ENCODE results near the gene KLHL29. TPM values are rescaled to one million over a fixed set of nuclear protein-coding genes. Genes with fewer than 3 reads are reported as not detected.

Gene KLHL29
- total RNA-seq, 1 experiment from 2014 or later, result 43.1 TPM

GRCh38 chr2:23611839-23612238 lies 226.9 kb downstream of the KLHL29 start:
- Mint-ChIP-seq H3K36me3 (ENCODE audit: insufficient read depth, unreplicated experiment) (peaks cover 10% of the 10 kb centered on the region), H3K4me1 (ENCODE audit: insufficient read depth, unreplicated experiment) (no peaks in the 10 kb centered on the region), H3K9me3 (ENCODE audit: unreplicated experiment) (peaks cover 24% of the 10 kb centered on the region), H3K27ac (ENCODE audit: low read depth, unreplicated experiment) (no peak overlapping the region), H3K27me3 (ENCODE audit: insufficient read depth, unreplicated experiment) (no peaks in the 10 kb centered on the region), H3K4me3 (ENCODE audit: unreplicated experiment) (no peak overlapping the region)
- POLR2A ChIA-PET, result no interaction called here
- CTCF ChIA-PET, result no interaction called here
- BruUV-seq (replicated peaks), result no TSS peak
- intact Hi-C loops (cut with micrococcal nuclease), result no loop called here
- no peak for TF ChIP-seq CTCF (IDR thresholded peaks at IDR 0.05; ENCODE audit: unreplicated experiment)
- DNase-seq (ENCODE audit: unreplicated experiment), result no peak

DNA sequence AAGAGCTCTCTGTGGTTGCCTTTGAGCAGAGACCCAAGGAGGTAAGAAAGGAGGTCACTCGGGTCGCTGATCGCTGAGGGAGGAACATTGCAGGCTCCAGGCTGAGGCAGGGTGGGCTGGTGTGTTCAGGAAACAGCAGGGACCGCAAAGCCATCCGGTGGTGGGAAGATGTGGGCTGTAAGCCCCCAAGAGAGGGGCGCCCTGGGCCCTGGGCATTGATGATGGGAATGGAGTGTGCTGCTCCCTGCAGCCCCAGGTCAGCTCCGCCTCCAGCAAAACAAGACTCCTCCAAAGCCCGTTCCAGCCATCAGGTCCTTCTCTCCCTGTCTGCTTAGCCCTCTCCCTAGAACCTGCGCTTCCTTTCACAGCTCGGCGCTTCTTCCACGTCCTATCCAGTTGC lies 229.7 kb downstream of the KLHL29 start:
- BruUV-seq (replicated peaks), result no TSS peak
- H3K27ac Mint-ChIP-seq (ENCODE audit: low read depth, unreplicated experiment), result no peak overlapping the region
- peaks cover 16% of the 10 kb centered on the region for H3K36me3 Mint-ChIP-seq (ENCODE audit: insufficient read depth, unreplicated experiment)
- intact Hi-C loops (cut with micrococcal nuclease), result no loop called here
- ChIA-PET POLR2A (interaction anchor here (0.6 kb wide), 1 partner anchor 12 kb away, joined by 3 read pairs; no protein-coding TSS in a partner anchor), CTCF (no interaction called here)
- H3K9me3 Mint-ChIP-seq (ENCODE audit: unreplicated experiment), result peaks cover 16% of the 10 kb centered on the region
- H3K4me1 Mint-ChIP-seq (ENCODE audit: insufficient read depth, unreplicated experiment), result no peaks in the 10 kb centered on the region
- H3K4me3 Mint-ChIP-seq (ENCODE audit: unreplicated experiment), result no peak overlapping the region
- H3K27me3 Mint-ChIP-seq (ENCODE audit: insufficient read depth, unreplicated experiment), result no peaks in the 10 kb centered on the region
- TF ChIP-seq CTCF (IDR thresholded peaks at IDR 0.05; ENCODE audit: unreplicated experiment), result no peak
- DNase-seq (ENCODE audit: unreplicated experiment), result no peak

- no peaks in the 10 kb centered on the region for H3K4me1 Mint-ChIP-seq (ENCODE audit: insufficient read depth, unreplicated experiment)
- no peak overlapping the region for H3K27ac Mint-ChIP-seq (ENCODE audit: low read depth, unreplicated experiment)
- H3K27me3 Mint-ChIP-seq (ENCODE audit: insufficient read depth, unreplicated experiment), result no peaks in the 10 kb centered on the region
- ChIA-PET POLR2A (interaction anchor here (0.6 kb wide), 1 partner anchor 12 kb away, joined by 3 read pairs; no protein-coding TSS in a partner anchor), CTCF (interaction anchor here (0.6 kb wide), 2 partner anchors 210 to 213 kb away, joined by 3 read pairs; no protein-coding TSS in a partner anchor)
- TF ChIP-seq CTCF (IDR thresholded peaks at IDR 0.05; ENCODE audit: unreplicated experiment), result no peak
- H3K4me3 Mint-ChIP-seq (ENCODE audit: unreplicated experiment), result no peak overlapping the region
- peaks cover 16% of the 10 kb centered on the region for H3K36me3 Mint-ChIP-seq (ENCODE audit: insufficient read depth, unreplicated experiment)
- H3K9me3 Mint-ChIP-seq (ENCODE audit: unreplicated experiment), result peaks cover 16% of the 10 kb centered on the region
- DNase-seq (ENCODE audit: unreplicated experiment), result no peak
- BruUV-seq (replicated peaks), result no TSS peak
- intact Hi-C loops (cut with micrococcal nuclease), result no loop called here
These were observed 230.4 kb downstream of the KLHL29 start for GRCh38 chr2:23615216-23616020.

- Mint-ChIP-seq H3K9me3 (ENCODE audit: unreplicated experiment) (peaks cover 13% of the 10 kb centered on the region), H3K27ac (ENCODE audit: low read depth, unreplicated experiment) (no peak overlapping the region), H3K4me3 (ENCODE audit: unreplicated experiment) (no peak overlapping the region), H3K36me3 (ENCODE audit: insufficient read depth, unreplicated experiment) (peaks cover 8% of the 10 kb centered on the region), H3K4me1 (ENCODE audit: insufficient read depth, unreplicated experiment) (no peaks in the 10 kb centered on the region), H3K27me3 (ENCODE audit: insufficient read depth, unreplicated experiment) (no peaks in the 10 kb centered on the region)
- no TSS peak for BruUV-seq (replicated peaks)
- CTCF ChIA-PET, result no interaction called here
- intact Hi-C loops (cut with micrococcal nuclease), result no loop called here
- POLR2A ChIA-PET, result no interaction called here
- no peak for DNase-seq (ENCODE audit: unreplicated experiment)
- no peak for TF ChIP-seq CTCF (IDR thresholded peaks at IDR 0.05; ENCODE audit: unreplicated experiment)
These were observed 231.7 kb downstream of the KLHL29 start for GRCh38 chr2:23616630-23617029.
